Activated CD8-positive, alpha-beta memory T cell treated with anti-CD3 and anti-CD28 coated beads for 4 hours (primary cell): Measurements from ENCODE around the gene KRTAP4-5.
"Not testable (repeated sequence)": the region's sequence is repeated elsewhere in the genome, so short reads cannot be mapped to it uniquely, and the experiment has no call there.

ENCODE experiments used
- DNase-seq, 2 donors: peaks; one replicate each; pipeline ENCODE4 v3.0.0-alpha.2; 2020; ENCODE audit warnings: low read depth in 2 of 2

Gene KRTAP4-5

GRCh38 chr17:41108728-41109386 is 40.8 kb downstream of the KRTAP4-5 start:
- DNase-seq, result not testable (repeated sequence)

- DNase-seq, result no peak
These were observed 41.6 kb downstream of the KRTAP4-5 start for GRCh38 chr17:41107941-41108450.

GRCh38 chr17:41105347-41105746 is 44.3 kb downstream of the KRTAP4-5 start, which contains the start of gene KRTAP4-9:
TSS of gene KRTAP4-9 (plus strand) at chr17:41105389. CDS start at chr17:41105389, 0 bp downstream.
- not testable (repeated sequence) for DNase-seq

- DNase-seq, result not testable (repeated sequence)
These were observed 45.1 kb downstream of the KRTAP4-5 start for GRCh38 chr17:41104386-41105038.

GRCh38 chr17:41103896-41104295 is 45.7 kb downstream of the KRTAP4-5 start:
- DNase-seq, result no peak

- no peak for DNase-seq
These were observed 47.9 kb downstream of the KRTAP4-5 start, which contains the start of gene KRTAP4-16 for GRCh38 chr17:41101586-41102259. TSS of gene KRTAP4-16 (minus strand) at chr17:41102209. CDS start at chr17:41102209, 0 bp downstream.

- not testable (repeated sequence) for DNase-seq
These were observed 49.7 kb downstream of the KRTAP4-5 start for GRCh38 chr17:41099682-41100480.
